Liver (tissue), 9 donors: ENCODE results near the gene PGAM5. TPM values are rescaled to one million over a fixed set of nuclear protein-coding genes. Genes with fewer than 3 reads are reported as not detected.

Experiments used
- DNase-seq: peaks from one replicate; pipeline ENCODE4 v3.0.0-alpha.2; 2017; ENCODE audit warnings: low spot score
- H3K27ac ChIP-seq, 2 donors: one replicate each; pipeline ENCODE4 v1.7.0; 2013; ENCODE audit warnings: inconsistent platforms in 2 of 2, low read length in 2 of 2, control low read depth in 1 of 2, low read depth in 1 of 2, mild to moderate bottlenecking in 1 of 2
- H3K27me3 ChIP-seq, 4 donors: one replicate each; pipeline versions ENCODE4 v1.6.1 to v1.7.0; 2013; ENCODE audit warnings: low read length in 3 of 4, inconsistent platforms in 1 of 4, mild to moderate bottlenecking in 1 of 4, moderate library complexity in 1 of 4; ENCODE audit not compliant: control insufficient read depth in 4 of 4, insufficient read depth in 4 of 4
- H3K36me3 ChIP-seq, 4 donors: one replicate each; pipeline versions ENCODE4 v1.6.1 to v1.7.0; 2013; ENCODE audit warnings: low read length in 3 of 4, mild to moderate bottlenecking in 3 of 4, low read depth in 1 of 4, moderate library complexity in 1 of 4; ENCODE audit not compliant: control insufficient read depth in 4 of 4, insufficient read depth in 3 of 4
- H3K4me1 ChIP-seq, 4 donors: one replicate each; pipeline versions ENCODE4 v1.6.1 to v1.7.0; 2013; ENCODE audit warnings: low read length in 3 of 4, mild to moderate bottlenecking in 3 of 4, moderate library complexity in 1 of 4; ENCODE audit not compliant: control insufficient read depth in 4 of 4, insufficient read depth in 4 of 4
- H3K4me3 ChIP-seq, 3 donors: one replicate each; pipeline versions ENCODE4 v1.6.1 to v1.7.0; 2013; ENCODE audit warnings: low read length in 3 of 3, control low read depth in 1 of 3, low read depth in 1 of 3, mild to moderate bottlenecking in 1 of 3
- H3K9ac ChIP-seq, 2 donors: one replicate each; pipeline ENCODE4 v1.7.0; 2013; ENCODE audit warnings: low read length in 2 of 2, mild to moderate bottlenecking in 2 of 2, moderate library complexity in 2 of 2, control low read depth in 1 of 2, low read depth in 1 of 2
- H3K9me3 ChIP-seq, 4 donors: one replicate each; pipeline versions ENCODE4 v1.6.1 to v1.7.0; 2013; ENCODE audit warnings: low read length in 3 of 4; ENCODE audit not compliant: control insufficient read depth in 4 of 4
- FOXA1 ChIP-seq: IDR thresholded peaks from 2 replicates; pipeline ENCODE4 v1.6.1; 2016; ENCODE audit warnings: antibody characterized with exemption
- FOXA2 ChIP-seq: IDR thresholded peaks from 2 replicates; pipeline ENCODE4 v1.6.1; 2016; ENCODE audit warnings: antibody characterized with exemption
- HNF4A ChIP-seq, 2 donors: conservative IDR thresholded peaks; 2 replicates each; pipeline ENCODE4 v1.6.1; 2016; ENCODE audit warnings: antibody characterized with exemption in 2 of 2, mild to moderate bottlenecking in 2 of 2
- HNF4G ChIP-seq: IDR thresholded peaks from 2 replicates; pipeline ENCODE4 v1.6.1; 2016; ENCODE audit warnings: antibody characterized with exemption
- JUND ChIP-seq, 2 donors: IDR thresholded peaks; 2 replicates each; pipeline ENCODE4 v1.6.1; 2016; ENCODE audit warnings: antibody characterized with exemption in 2 of 2
- NR2F2 ChIP-seq: IDR thresholded peaks from 2 replicates; pipeline ENCODE4 v1.6.1; 2016; ENCODE audit warnings: antibody characterized with exemption
- RXRA ChIP-seq, 2 donors: IDR thresholded peaks; 2 replicates each; pipeline ENCODE4 v1.6.1; 2017 to 2018; ENCODE audit warnings: antibody characterized with exemption in 2 of 2, mild to moderate bottlenecking in 1 of 2
- YY1 ChIP-seq: IDR thresholded peaks from 2 replicates; pipeline ENCODE4 v1.6.1; 2016; ENCODE audit warnings: antibody characterized with exemption, mild to moderate bottlenecking
- WGBS: extraction: QIAGEN DNeasy Blood & Tissue Kit; methylation state at CpG from one replicate; pipeline ENCODE4 v1.1.7; 2013; 5-methylcytosine and 5-hydroxymethylcytosine counted together
- polyA plus RNA-seq, 2 donors: library from polyadenylated mRNA; stranded (reverse) in 1 of 2; unstranded in 1 of 2; fragments of 200-250 nt in 1 of 2; fragments of >200 nt in 1 of 2; fragmentation: Nextera tagmentation in 1 of 2; extraction: Ambion mirVana in 1 of 2; gene quantifications; one replicate each; pipeline versions ENCODE4 v1.2.1 to v1.2.3, GENCODE V29; 2013 to 2015
- total RNA-seq, 2 donors: library from RNA; depleted of rRNA; stranded (reverse); fragments of >200 nt; gene quantifications; one replicate each; pipeline ENCODE4 v1.2.3, GENCODE V29; 2014
- TF ChIP-seq, protein P1 (sequence below): IDR thresholded peaks from 2 replicates; pipeline ENCODE4 v1.6.1; 2016; ENCODE audit warnings: antibody characterized with exemption
- TF ChIP-seq, protein P2 (sequence below): IDR thresholded peaks from 2 replicates; pipeline ENCODE4 v1.6.1; 2016; ENCODE audit warnings: antibody characterized with exemption
- TF ChIP-seq, protein P3 (sequence below): IDR thresholded peaks from 2 replicates; pipeline ENCODE4 v1.6.1; 2016; ENCODE audit warnings: antibody characterized with exemption, mild to moderate bottlenecking
- TF ChIP-seq, protein P4 (sequence below): fragments of 150-350 bp; IDR thresholded peaks from 2 replicates; pipeline ENCODE4 v1.5.1; 2017; ENCODE audit warnings: improper control_type of control experiment, low read depth, low read length; ENCODE audit not compliant: missing input control
- donor health status: healthy.
- donor health status: healthy.
- donor health status: healthy.
- donor health status: healthy.
- donor health status: healthy.

The PGAM5 gene
- total and polyA plus RNA-seq, 4 donors = 6.3 to 34.0 (median 22.2) TPM

DNA sequence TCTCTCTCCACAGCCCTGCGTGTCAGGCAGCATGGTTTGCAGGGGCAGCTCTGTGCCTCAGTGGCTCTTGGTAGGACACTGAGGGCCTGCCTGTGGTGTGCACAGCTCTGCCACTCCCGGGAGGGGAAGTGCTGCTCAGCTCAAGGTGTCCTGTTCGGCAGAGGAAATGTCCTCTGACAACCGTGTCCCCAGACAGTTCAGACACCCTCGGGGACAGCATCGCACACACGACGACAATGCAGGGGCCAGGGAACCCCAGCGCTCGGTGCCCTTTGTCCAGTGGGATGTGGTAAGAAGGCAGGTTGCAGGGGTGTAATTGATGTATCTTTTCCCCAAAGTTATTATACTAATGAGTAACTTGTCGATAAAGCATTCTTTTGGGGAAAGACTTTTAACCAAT is 36.8 kb downstream of the PGAM5 start:
- TF ChIP-seq HNF4G = no peak
- Histone ChIP-seq H3K4me1 (no peaks in the 10 kb centered on the region), H3K36me3 (peaks cover 25 to 82% (median 53%) of the 10 kb centered on the region in 4 donors), H3K9ac (no peak overlapping the region), H3K9me3 (no peaks in the 10 kb centered on the region), H3K27ac (no peak overlapping the region), H3K4me3 (no peak overlapping the region), H3K27me3 (no peaks in the 10 kb centered on the region)
- no peak for DNase-seq
- 96% methylated on average over 11 of the region's 11 CpGs for WGBS

DNA sequence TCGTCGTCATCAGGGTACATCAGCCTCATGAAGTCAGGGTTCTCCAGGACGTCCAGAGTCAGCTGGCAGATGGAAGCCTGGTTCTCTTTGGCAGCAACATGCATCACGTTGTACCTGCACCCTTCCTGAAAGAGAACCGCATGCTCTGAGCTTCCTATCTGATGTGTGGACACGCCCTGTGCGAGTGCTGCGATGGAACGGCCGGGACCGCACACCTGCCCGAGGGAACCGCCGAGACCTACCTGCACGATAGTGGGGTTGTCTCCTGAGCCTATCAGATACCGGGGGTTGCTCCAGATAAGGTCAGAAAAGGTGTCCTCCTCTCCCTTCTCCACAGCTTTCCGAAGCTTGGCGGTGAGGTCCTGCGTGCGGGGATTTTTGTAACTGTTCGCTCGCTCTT is 37.3 kb downstream of the PGAM5 start:
- Histone ChIP-seq H3K27me3 (no peaks in the 10 kb centered on the region), H3K4me1 (no peaks in the 10 kb centered on the region), H3K36me3 (peaks cover 25 to 78% (median 50%) of the 10 kb centered on the region in 4 donors), H3K4me3 (no peak overlapping the region), H3K9me3 (no peaks in the 10 kb centered on the region), H3K9ac (no peak overlapping the region), H3K27ac (no peak overlapping the region)
- DNase-seq = no peak
- WGBS = 97% methylated on average over 22 of the region's 22 CpGs
- TF ChIP-seq, protein P1, sequence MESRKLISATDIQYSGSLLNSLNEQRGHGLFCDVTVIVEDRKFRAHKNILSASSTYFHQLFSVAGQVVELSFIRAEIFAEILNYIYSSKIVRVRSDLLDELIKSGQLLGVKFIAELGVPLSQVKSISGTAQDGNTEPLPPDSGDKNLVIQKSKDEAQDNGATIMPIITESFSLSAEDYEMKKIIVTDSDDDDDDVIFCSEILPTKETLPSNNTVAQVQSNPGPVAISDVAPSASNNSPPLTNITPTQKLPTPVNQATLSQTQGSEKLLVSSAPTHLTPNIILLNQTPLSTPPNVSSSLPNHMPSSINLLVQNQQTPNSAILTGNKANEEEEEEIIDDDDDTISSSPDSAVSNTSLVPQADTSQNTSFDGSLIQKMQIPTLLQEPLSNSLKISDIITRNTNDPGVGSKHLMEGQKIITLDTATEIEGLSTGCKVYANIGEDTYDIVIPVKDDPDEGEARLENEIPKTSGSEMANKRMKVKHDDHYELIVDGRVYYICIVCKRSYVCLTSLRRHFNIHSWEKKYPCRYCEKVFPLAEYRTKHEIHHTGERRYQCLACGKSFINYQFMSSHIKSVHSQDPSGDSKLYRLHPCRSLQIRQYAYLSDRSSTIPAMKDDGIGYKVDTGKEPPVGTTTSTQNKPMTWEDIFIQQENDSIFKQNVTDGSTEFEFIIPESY = no peak
- TF ChIP-seq, protein P2, sequence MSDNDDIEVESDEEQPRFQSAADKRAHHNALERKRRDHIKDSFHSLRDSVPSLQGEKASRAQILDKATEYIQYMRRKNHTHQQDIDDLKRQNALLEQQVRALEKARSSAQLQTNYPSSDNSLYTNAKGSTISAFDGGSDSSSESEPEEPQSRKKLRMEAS = no peak
- TF ChIP-seq YY1 = no peak
- no peak for TF ChIP-seq NR2F2
- TF ChIP-seq, protein P3, sequence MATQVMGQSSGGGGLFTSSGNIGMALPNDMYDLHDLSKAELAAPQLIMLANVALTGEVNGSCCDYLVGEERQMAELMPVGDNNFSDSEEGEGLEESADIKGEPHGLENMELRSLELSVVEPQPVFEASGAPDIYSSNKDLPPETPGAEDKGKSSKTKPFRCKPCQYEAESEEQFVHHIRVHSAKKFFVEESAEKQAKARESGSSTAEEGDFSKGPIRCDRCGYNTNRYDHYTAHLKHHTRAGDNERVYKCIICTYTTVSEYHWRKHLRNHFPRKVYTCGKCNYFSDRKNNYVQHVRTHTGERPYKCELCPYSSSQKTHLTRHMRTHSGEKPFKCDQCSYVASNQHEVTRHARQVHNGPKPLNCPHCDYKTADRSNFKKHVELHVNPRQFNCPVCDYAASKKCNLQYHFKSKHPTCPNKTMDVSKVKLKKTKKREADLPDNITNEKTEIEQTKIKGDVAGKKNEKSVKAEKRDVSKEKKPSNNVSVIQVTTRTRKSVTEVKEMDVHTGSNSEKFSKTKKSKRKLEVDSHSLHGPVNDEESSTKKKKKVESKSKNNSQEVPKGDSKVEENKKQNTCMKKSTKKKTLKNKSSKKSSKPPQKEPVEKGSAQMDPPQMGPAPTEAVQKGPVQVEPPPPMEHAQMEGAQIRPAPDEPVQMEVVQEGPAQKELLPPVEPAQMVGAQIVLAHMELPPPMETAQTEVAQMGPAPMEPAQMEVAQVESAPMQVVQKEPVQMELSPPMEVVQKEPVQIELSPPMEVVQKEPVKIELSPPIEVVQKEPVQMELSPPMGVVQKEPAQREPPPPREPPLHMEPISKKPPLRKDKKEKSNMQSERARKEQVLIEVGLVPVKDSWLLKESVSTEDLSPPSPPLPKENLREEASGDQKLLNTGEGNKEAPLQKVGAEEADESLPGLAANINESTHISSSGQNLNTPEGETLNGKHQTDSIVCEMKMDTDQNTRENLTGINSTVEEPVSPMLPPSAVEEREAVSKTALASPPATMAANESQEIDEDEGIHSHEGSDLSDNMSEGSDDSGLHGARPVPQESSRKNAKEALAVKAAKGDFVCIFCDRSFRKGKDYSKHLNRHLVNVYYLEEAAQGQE = no peak
- TF ChIP-seq RXRA (IDR thresholded peaks at IDR 0.05) = no peak
- TF ChIP-seq FOXA2 = no peak
- TF ChIP-seq, protein P4, sequence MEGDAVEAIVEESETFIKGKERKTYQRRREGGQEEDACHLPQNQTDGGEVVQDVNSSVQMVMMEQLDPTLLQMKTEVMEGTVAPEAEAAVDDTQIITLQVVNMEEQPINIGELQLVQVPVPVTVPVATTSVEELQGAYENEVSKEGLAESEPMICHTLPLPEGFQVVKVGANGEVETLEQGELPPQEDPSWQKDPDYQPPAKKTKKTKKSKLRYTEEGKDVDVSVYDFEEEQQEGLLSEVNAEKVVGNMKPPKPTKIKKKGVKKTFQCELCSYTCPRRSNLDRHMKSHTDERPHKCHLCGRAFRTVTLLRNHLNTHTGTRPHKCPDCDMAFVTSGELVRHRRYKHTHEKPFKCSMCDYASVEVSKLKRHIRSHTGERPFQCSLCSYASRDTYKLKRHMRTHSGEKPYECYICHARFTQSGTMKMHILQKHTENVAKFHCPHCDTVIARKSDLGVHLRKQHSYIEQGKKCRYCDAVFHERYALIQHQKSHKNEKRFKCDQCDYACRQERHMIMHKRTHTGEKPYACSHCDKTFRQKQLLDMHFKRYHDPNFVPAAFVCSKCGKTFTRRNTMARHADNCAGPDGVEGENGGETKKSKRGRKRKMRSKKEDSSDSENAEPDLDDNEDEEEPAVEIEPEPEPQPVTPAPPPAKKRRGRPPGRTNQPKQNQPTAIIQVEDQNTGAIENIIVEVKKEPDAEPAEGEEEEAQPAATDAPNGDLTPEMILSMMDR = no peak
- no peak for TF ChIP-seq FOXA1
- TF ChIP-seq JUND (IDR thresholded peaks at IDR 0.05) = no peak
- TF ChIP-seq HNF4G = no peak
- TF ChIP-seq HNF4A (conservative IDR thresholded peaks at IDR 0.05) = no peak
